Mucosa of descending colon (tissue), 3 donors: ENCODE measurements around the gene NTNG1. TPM values are rescaled to one million over a fixed set of nuclear protein-coding genes. Genes with fewer than 3 reads are reported as not detected.

Source experiments
- ATAC-seq: fragments of 200-7000 bp; cut with Tn5 transposase; one replicate; pipeline ENCODE4 v1.9.1; 2020; ENCODE audit warnings: mild to moderate bottlenecking, moderate library complexity
- DNase-seq, 3 donors: peaks; one replicate each; pipeline ENCODE4 v3.0.0-alpha.2; 2020
- H3K36me3 ChIP-seq: fragments of 200-600 bp; one replicate; pipeline ENCODE4 v1.8.0; 2021; ENCODE audit warnings: low read depth, mild to moderate bottlenecking
- H3K4me1 ChIP-seq: fragments of 200-600 bp; one replicate; pipeline ENCODE4 v1.8.0; 2021; ENCODE audit warnings: low read depth, mild to moderate bottlenecking
- H3K4me3 ChIP-seq: fragments of 200-600 bp; one replicate; pipeline ENCODE4 v1.8.0; 2021; ENCODE audit warnings: mild to moderate bottlenecking
- H3K9me3 ChIP-seq: fragments of 200-600 bp; one replicate; pipeline ENCODE4 v1.8.0; 2021; ENCODE audit warnings: mild to moderate bottlenecking
- intact Hi-C, 2 donors: fragments of 100-400 bp; cut with DNase I in 1 of 2; cut with micrococcal nuclease in 1 of 2; formaldehyde crosslinking; loops; one replicate each; pipeline versions ENCODE4 v1.11.0 to v1.11.1; 2022; cut with DNase I, micrococcal nuclease
- total RNA-seq, 3 donors: library from RNA; stranded (reverse); fragmentation: NEBNext Ultra II Directional in 2 of 3; extraction: Animal tissue kit (Norgen Biotek cat#: 25700) in 2 of 3; gene quantifications; one replicate each; pipeline versions ENCODE4 v1.2.1 to v1.2.4, GENCODE V29; 2021 to 2023
- TF ChIP-seq, protein P1 (sequence below): fragments of 200-600 bp; IDR thresholded peaks from one replicate; pipeline ENCODE4 v1.8.0; 2022; ENCODE audit warnings: antibody characterized with exemption, mild to moderate bottlenecking
- donor health status: DM: no; HTN: no; CAD: no; lungs with moderate emphysema.
- donor health status: DM: no; HTN: no; CAD: no.
- donor health status: DM: no; HTN: yes; CAD: no.

The NTNG1 gene
- total RNA-seq, 3 donors from 2014 or later: 0.23 to 2.5 (median 1.3) TPM

- Histone ChIP-seq H3K4me3 (no peak overlapping the region), H3K9me3 (no peaks in the 10 kb centered on the region), H3K36me3 (no peaks in the 10 kb centered on the region), H3K4me1 (no peaks in the 10 kb centered on the region)
- intact Hi-C loops: no loop called here
- ATAC-seq: no peak
- TF ChIP-seq, protein P1, sequence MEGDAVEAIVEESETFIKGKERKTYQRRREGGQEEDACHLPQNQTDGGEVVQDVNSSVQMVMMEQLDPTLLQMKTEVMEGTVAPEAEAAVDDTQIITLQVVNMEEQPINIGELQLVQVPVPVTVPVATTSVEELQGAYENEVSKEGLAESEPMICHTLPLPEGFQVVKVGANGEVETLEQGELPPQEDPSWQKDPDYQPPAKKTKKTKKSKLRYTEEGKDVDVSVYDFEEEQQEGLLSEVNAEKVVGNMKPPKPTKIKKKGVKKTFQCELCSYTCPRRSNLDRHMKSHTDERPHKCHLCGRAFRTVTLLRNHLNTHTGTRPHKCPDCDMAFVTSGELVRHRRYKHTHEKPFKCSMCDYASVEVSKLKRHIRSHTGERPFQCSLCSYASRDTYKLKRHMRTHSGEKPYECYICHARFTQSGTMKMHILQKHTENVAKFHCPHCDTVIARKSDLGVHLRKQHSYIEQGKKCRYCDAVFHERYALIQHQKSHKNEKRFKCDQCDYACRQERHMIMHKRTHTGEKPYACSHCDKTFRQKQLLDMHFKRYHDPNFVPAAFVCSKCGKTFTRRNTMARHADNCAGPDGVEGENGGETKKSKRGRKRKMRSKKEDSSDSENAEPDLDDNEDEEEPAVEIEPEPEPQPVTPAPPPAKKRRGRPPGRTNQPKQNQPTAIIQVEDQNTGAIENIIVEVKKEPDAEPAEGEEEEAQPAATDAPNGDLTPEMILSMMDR: no peak
- DNase-seq: no peak
Measured at GRCh38 chr1:107379826-107380225, 239.0 kb downstream of the NTNG1 start.

GRCh38 chr1:107389410-107390396 lies 248.9 kb downstream of the NTNG1 start:
- intact Hi-C loops: no loop called here
- DNase-seq: no peak
- TF ChIP-seq, protein P1: no peak
- no peak for ATAC-seq
- no peaks in the 10 kb centered on the region for H3K9me3 ChIP-seq
- no peaks in the 10 kb centered on the region for H3K36me3 ChIP-seq
- H3K4me1 ChIP-seq: no peaks in the 10 kb centered on the region
- no peak overlapping the region for H3K4me3 ChIP-seq

DNA sequence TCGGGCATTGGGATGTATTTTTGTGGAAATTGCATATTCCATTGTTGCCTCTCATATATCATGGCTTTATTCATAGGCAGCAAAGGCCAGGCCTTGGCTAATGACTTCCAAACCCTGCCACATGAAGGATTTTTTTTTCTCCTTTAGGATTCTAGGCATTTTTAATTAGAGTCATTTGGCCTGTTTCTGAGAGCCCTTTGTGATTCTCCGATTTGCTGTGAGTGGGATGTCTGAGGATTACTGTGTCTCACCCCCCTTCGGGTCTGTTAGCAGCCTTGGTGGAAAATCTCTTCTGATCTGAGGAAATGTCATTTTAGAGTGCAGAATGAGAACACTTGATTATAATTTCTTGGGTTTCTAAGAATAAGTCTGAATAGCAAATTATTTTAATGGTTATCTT lies 253.5 kb downstream of the NTNG1 start:
- Histone ChIP-seq H3K9me3 (no peaks in the 10 kb centered on the region), H3K36me3 (no peaks in the 10 kb centered on the region), H3K4me1 (no peaks in the 10 kb centered on the region), H3K4me3 (no peak overlapping the region)
- TF ChIP-seq, protein P1: no peak
- DNase-seq (no peak), ATAC-seq (no peak)
- intact Hi-C loops: no loop called here

DNA sequence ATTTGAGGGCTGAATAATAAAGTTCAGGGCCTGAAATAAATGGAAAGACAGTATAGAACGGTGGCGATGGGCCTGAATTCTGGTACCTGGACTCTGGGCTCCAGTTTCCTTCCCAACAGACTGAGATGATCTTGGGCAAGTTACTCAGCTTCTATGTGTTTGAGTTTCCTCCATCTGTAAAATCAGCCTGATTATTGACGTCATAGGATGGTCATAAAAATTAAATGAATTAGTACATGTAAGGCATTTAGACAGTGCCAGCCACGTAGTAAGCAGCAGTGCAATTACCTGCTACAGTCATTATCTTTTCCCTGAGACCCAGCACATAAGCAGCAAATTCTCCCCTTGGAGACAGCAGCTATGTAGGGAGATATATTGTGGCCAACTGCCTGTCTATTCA lies 260.9 kb downstream of the NTNG1 start:
- H3K4me1 ChIP-seq: no peaks in the 10 kb centered on the region
- TF ChIP-seq, protein P1: no peak
- no peak for ATAC-seq
- no peaks in the 10 kb centered on the region for H3K9me3 ChIP-seq
- no peaks in the 10 kb centered on the region for H3K36me3 ChIP-seq
- no peak for DNase-seq
- H3K4me3 ChIP-seq: no peak overlapping the region
- intact Hi-C loops: no loop called here

- intact Hi-C loops: no loop called here
- no peaks in the 10 kb centered on the region for H3K9me3 ChIP-seq
- H3K4me1 ChIP-seq: no peaks in the 10 kb centered on the region
- ATAC-seq (no peak), DNase-seq (no peak)
- no peak overlapping the region for H3K4me3 ChIP-seq
- TF ChIP-seq, protein P1: no peak
- H3K36me3 ChIP-seq: no peaks in the 10 kb centered on the region
Measured at GRCh38 chr1:107404756-107405155, 263.9 kb downstream of the NTNG1 start.
